HFF-Myc (cell line): ENCODE results near the gene ARHGEF28.
A peak's percentile ranks its signal among the peaks of the same experiment; 100 is the strongest.

ENCODE experiments used
- DNase-seq: peaks from one replicate; pipeline ENCODE4 v3.0.0-alpha.2; 2011; ENCODE audit warnings: low read depth; ENCODE audit errors: extremely low read depth
- H3K4me3 ChIP-seq: replicated peaks from 2 replicates; pipeline ENCODE4 v1.5.1; 2011; ENCODE audit warnings: low read depth, mild to moderate bottlenecking, control low read depth, low read length
- CTCF ChIP-seq: IDR thresholded peaks from 2 replicates; pipeline ENCODE4 v1.5.1; 2012; ENCODE audit warnings: mild to moderate bottlenecking, low read depth, low read length, control low read depth; ENCODE audit errors: missing control alignments

Gene ARHGEF28

DNA sequence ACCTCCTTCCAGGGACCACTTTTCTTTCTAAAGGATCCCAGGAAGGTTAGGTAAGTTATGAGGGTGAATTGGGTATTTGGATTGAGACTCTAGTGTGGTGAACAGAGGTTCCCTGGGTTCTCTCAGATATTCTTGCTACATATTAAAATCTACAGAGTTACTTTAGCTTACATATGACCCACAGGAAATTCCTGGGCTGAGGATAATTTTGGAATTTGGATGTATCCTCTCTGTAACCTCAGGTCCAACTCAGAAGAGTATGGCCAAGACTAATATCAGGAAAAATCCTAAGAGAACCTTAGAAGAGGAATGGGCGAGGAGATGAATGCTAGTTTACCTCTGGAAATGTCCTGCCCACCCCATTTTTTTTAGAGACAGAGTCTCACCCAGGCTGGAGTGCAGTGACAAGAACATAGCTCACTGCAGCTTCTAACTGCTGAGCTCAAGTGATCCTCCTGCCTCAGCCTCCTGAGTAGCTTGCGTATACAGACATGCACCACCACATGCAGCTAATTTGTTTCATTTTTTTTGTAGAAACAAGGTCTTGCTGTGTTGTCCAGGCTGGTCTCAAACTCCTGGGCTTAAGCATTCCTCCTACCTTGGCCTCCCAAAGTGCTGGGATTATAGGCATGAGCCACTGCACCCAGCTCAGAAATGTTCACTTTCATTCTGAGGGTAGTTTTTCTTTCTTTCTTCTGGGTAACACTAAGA is 196.4 kb downstream of the ARHGEF28 start:
- no peak overlapping the region for H3K4me3 ChIP-seq
- no peak for TF ChIP-seq CTCF
- no peak for DNase-seq

DNA sequence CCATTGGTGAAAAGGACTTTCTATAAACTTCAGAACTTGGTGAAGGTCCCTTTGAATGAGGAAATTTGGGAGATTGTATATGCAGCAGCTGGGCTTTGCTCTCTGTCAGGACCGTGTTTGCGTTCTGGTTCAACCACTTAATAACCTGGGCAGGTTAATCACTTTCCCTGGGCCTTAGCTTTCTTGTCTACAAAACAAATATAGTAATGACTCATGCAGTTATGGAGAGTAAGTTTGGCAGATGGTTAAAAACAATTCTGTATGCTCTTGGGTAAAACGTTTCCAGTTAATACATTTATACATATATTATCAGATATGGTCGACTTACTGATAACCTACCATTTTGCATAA is 197.0 kb downstream of the ARHGEF28 start:
- H3K4me3 ChIP-seq = no peak overlapping the region
- TF ChIP-seq CTCF = no peak
- DNase-seq = no peak

- no peak overlapping the region for H3K4me3 ChIP-seq
- TF ChIP-seq CTCF = no peak
- no peak for DNase-seq
Measured at GRCh38 chr5:73823508-73823925, 197.5 kb downstream of the ARHGEF28 start.

DNA sequence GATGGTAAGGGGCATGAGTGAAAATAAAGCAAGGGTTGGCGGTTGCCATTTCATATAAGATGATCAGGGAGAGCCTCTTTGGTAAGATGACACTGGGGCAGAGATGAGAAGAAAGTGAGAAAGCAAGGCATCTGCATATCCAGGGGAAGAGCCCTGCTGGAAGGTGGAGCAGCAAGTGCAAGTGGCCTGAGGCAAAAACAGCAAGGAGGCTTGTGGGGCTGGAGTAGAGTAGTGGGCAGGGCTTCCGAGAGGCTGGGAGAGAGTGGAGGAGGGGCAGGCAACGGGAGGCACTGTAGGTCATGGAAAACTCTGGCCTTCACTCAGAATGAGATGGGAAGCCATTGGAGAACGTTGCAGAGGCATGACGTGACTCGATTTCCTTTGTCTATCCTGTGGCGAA is 199.2 kb downstream of the ARHGEF28 start:
- TF ChIP-seq CTCF = no peak
- no peak for DNase-seq
- H3K4me3 ChIP-seq = no peak overlapping the region

DNA sequence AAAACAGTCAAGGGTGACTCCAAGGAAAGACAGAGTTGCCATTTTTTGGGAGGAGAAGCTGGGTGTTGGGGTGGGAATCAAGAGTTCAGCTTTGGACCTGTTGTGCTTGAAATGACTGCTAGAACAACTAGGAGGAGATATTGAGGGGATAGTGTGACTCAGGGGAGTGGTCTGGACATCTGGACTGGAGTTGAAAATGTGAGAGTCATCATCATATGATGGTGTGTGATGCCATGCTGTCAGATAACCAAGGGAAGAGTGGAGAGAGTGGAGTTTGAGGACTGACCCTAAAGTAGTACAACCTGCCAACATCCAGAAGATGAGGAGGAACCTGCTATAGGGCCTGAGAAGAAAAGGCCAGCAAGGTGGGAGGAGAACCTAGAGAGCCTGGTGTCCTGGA is 199.7 kb downstream of the ARHGEF28 start:
- DNase-seq = no peak
- TF ChIP-seq CTCF = no peak
- H3K4me3 ChIP-seq = no peak overlapping the region

- peak; percentile 48 for DNase-seq
- no peak overlapping the region for H3K4me3 ChIP-seq
- TF ChIP-seq CTCF = no peak
Measured at GRCh38 chr5:73826301-73827105, 200.5 kb downstream of the ARHGEF28 start.
